Measurements from ENCODE around the gene HPSE2. TPM values are rescaled to one million over a fixed set of nuclear protein-coding genes. Genes with fewer than 3 reads are reported as not detected.

HPSE2 gene
- total RNA-seq, 1 experiment from 2014 or later: 0.20 TPM

- no peak for TF ChIP-seq CTCF (conservative IDR thresholded peaks at IDR 0.05)
- Histone ChIP-seq H4K91ac (ENCODE audit: insufficient read length, low read depth, low read length) (no peak overlapping the region), H3K27me3 (ENCODE audit: insufficient read depth, low read length) (no peaks in the 10 kb centered on the region), H4K5ac (ENCODE audit: insufficient read length, low read depth, low read length) (no peak overlapping the region), H3K9ac (ENCODE audit: extremely low read depth, insufficient read length, low read length) (no peak overlapping the region), H3K79me1 (ENCODE audit: insufficient read depth, low read depth, low read length, poor library complexity, severe bottlenecking) (no peaks in the 10 kb centered on the region), H3K18ac (ENCODE audit: insufficient read length, low read depth, low read length) (no peak overlapping the region), H3K4ac (ENCODE audit: low read depth, low read length) (no peak overlapping the region), H2AK5ac (ENCODE audit: insufficient read length, low read length) (no peak overlapping the region), H3T11ph (ENCODE audit: low read length) (no peak overlapping the region), H2BK20ac (ENCODE audit: low read depth, low read length, poor library complexity, severe bottlenecking) (no peak overlapping the region), H2BK5ac (ENCODE audit: insufficient read length, low read length) (no peak overlapping the region), H3K56ac (ENCODE audit: insufficient read length, low read depth, low read length) (no peak overlapping the region), H2BK12ac (ENCODE audit: insufficient read length, low read depth, low read length) (no peak overlapping the region), H3K23me2 (ENCODE audit: insufficient read length, low read depth, low read length, poor library complexity, severe bottlenecking) (peaks cover 2% of the 10 kb centered on the region), H3K4me2 (ENCODE audit: insufficient read depth, insufficient read length, low read length) (no peak overlapping the region), H3K4me1 (ENCODE audit: insufficient read depth, low read length) (no peaks in the 10 kb centered on the region), H3K79me2 (ENCODE audit: insufficient read depth, low read length) (no peaks in the 10 kb centered on the region), H2AFZ (ENCODE audit: low read length) (no peak overlapping the region), H3K23ac (ENCODE audit: insufficient read length, low read depth, low read length) (no peak overlapping the region), H2BK120ac (ENCODE audit: low read depth, low read length, poor library complexity, severe bottlenecking) (no peak overlapping the region), H2BK15ac (ENCODE audit: low read depth, low read length) (no peak overlapping the region), H3K14ac (ENCODE audit: insufficient read depth, low read length) (no peak overlapping the region), H4K20me1 (ENCODE audit: control insufficient read depth, insufficient read depth, insufficient read length) (no peaks in the 10 kb centered on the region), H4K8ac (replicated peaks; ENCODE audit: insufficient read length, low read depth, low read length) (no peak overlapping the region), H3K27ac (ENCODE audit: insufficient read length, low read depth, low read length) (no peak overlapping the region), H3K9me3 (ENCODE audit: control insufficient read depth, low read depth, low read length) (no peaks in the 10 kb centered on the region)
- H3K4me3 Mint-ChIP-seq: no peak overlapping the region
- H3K27ac Mint-ChIP-seq: no peak overlapping the region
- peaks cover 0 to 6% (median 2%) of the 10 kb centered on the region in 3 experiments; a peak in 3 of 7 replicates for H3K36me3 Mint-ChIP-seq (ENCODE audit: insufficient read depth in 1 of 3, low read depth in 3 of 3)
- peaks cover 7 to 8% of the 10 kb centered on the region in 2 experiments for H3K9me3 Mint-ChIP-seq
- peaks cover 2% of the 10 kb centered on the region; the same call in 1 of the 2 replicates for H3K27me3 Mint-ChIP-seq (ENCODE audit: low read depth)
- no peak for DNase-seq
- H3K4me1 Mint-ChIP-seq: peaks cover 2 to 5% of the 10 kb centered on the region in 2 experiments; a peak in 2 of 4 replicates
Measured at GRCh38 chr10:99010286-99010685, 225.4 kb downstream of the HPSE2 start.
